ENCODE results near the gene MARF1. TPM values are rescaled to one million over a fixed set of nuclear protein-coding genes. Genes with fewer than 3 reads are reported as not detected.

The MARF1 gene
- total RNA-seq, 1 experiment from 2014 or later = 59.4 TPM

- TF ChIP-seq ZBTB33 (IDR thresholded peaks at IDR 0.05; ENCODE audit: extremely low read depth, insufficient replicate concordance, low read length) (no peak), SP1 (IDR thresholded peaks at IDR 0.05; ENCODE audit: low read depth) (no peak)
Observed at GRCh38 chr16:15617901-15618300, 25.1 kb downstream of the MARF1 start (continued).

- DNase-seq (ENCODE audit: low read depth, low spot score) (no peak), ATAC-seq (no peak)
- RAD21 ChIA-PET (ENCODE audit: low non-redundant PET in 1 of 2, low total read pairs in 2 of 2, uncharacterized antibody in 2 of 2, unreplicated experiment in 2 of 2) = no interaction called here
- no peaks in the 10 kb centered on the region for H4K20me1 ChIP-seq (ENCODE audit: insufficient read depth)
- TF ChIP-seq SRF (IDR thresholded peaks at IDR 0.05; ENCODE audit: low read depth) (no peak), EGR1 (IDR thresholded peaks at IDR 0.05; ENCODE audit: low read depth) (no peak), ELF1 (IDR thresholded peaks at IDR 0.05; ENCODE audit: borderline replicate concordance, low read depth) (no peak), MAX (IDR thresholded peaks at IDR 0.05) (no peak), POLR2AphosphoS5 (IDR thresholded peaks at IDR 0.05; ENCODE audit: low read depth, low read length) (no peak), ZFX (IDR thresholded peaks at IDR 0.05) (no peak), JUND (IDR thresholded peaks at IDR 0.05) (no peak), SIN3A (IDR thresholded peaks at IDR 0.05; ENCODE audit: low read depth) (no peak), FOSL1 (IDR thresholded peaks at IDR 0.05; ENCODE audit: low read depth) (no peak), ZNF274 (IDR thresholded peaks at IDR 0.05; ENCODE audit: low read depth, low read length) (no peak), REST (IDR thresholded peaks at IDR 0.05; ENCODE audit: low read depth) (no peak), ATF3 (IDR thresholded peaks at IDR 0.05) (no peak), EZH2 (IDR thresholded peaks at IDR 0.05) (no peak), POLR2A (IDR thresholded peaks at IDR 0.05; ENCODE audit: borderline replicate concordance, extremely low read depth, insufficient read depth, insufficient read length) (no peak), RAD21 (IDR thresholded peaks at IDR 0.05; ENCODE audit: low read depth) (no peak)
- H3K79me2 ChIP-seq (ENCODE audit: insufficient read depth, low read length) = no peaks in the 10 kb centered on the region
- no peak overlapping the region for H3K27ac ChIP-seq (ENCODE audit: low read depth, low read length)
- no TSS peak for BruUV-seq (replicated peaks)
- H3K36me3 ChIP-seq (ENCODE audit: control insufficient read depth in 1 of 2, insufficient read depth in 2 of 2, low read length in 2 of 2) = peaks cover 26 to 30% of the 10 kb centered on the region in 2 experiments
- no peak overlapping the region for H2AFZ ChIP-seq (ENCODE audit: low read depth, low read length, poor library complexity, severe bottlenecking)
- H3K4me1 ChIP-seq (ENCODE audit: control insufficient read depth in 1 of 2, insufficient read depth in 2 of 2, low read length in 2 of 2) = peaks cover 14 to 39% of the 10 kb centered on the region in 2 experiments
- no peak overlapping the region for H3K4me3 ChIP-seq (replicated peaks in 1 of 2; ENCODE audit: low read depth in 1 of 2, low read length in 2 of 2)
- H3K9ac ChIP-seq (ENCODE audit: low read length) = no peak overlapping the region
- no peak overlapping the region for H3K4me2 ChIP-seq (ENCODE audit: low read length)
- intact Hi-C loops (cut with micrococcal nuclease) = no loop called here
- CTCF ChIA-PET = no interaction called here
- no peaks in the 10 kb centered on the region for H3K27me3 ChIP-seq (ENCODE audit: insufficient read depth, low read length)
- POLR2A ChIA-PET = no interaction called here
- no peaks in the 10 kb centered on the region for H3K9me2 ChIP-seq (ENCODE audit: insufficient read depth)
- no peaks in the 10 kb centered on the region for H3K9me3 ChIP-seq (ENCODE audit: control insufficient read depth in 1 of 2, insufficient read depth in 1 of 2, low read depth in 1 of 2, low read length in 2 of 2)
Observed at GRCh38 chr16:15616475-15617165, 26.3 kb downstream of the MARF1 start.

Data from HCT116 (cell line).